Esophagus (tissue), 2 donors: Measurements from ENCODE around the gene CDK11A. TPM values are rescaled to one million over a fixed set of nuclear protein-coding genes. Genes with fewer than 3 reads are reported as not detected.
"Not testable (repeated sequence)": the region's sequence is repeated elsewhere in the genome, so short reads cannot be mapped to it uniquely, and the experiment has no call there.

Source experiments
- H3K27ac ChIP-seq, 2 donors: one replicate each; pipeline ENCODE4 v1.5.1; 2013; ENCODE audit warnings: low read depth in 2 of 2, mild to moderate bottlenecking in 2 of 2, inconsistent platforms in 1 of 2, low read length in 1 of 2, moderate library complexity in 1 of 2
- H3K27me3 ChIP-seq, 2 donors: one replicate each; pipeline ENCODE4 v1.6.1; 2013; ENCODE audit warnings: low read length in 2 of 2, control low read depth in 1 of 2, mild to moderate bottlenecking in 1 of 2; ENCODE audit not compliant: insufficient read depth in 2 of 2, control insufficient read depth in 1 of 2
- H3K36me3 ChIP-seq, 2 donors: one replicate each; pipeline ENCODE4 v1.6.1; 2013; ENCODE audit warnings: low read length in 1 of 2; ENCODE audit not compliant: control insufficient read depth in 2 of 2, insufficient read depth in 2 of 2
- H3K4me1 ChIP-seq, 2 donors: one replicate each; pipeline ENCODE4 v1.6.1; 2013; ENCODE audit warnings: low read length in 1 of 2; ENCODE audit not compliant: control insufficient read depth in 2 of 2, insufficient read depth in 2 of 2
- H3K4me3 ChIP-seq, 2 donors: one replicate each; pipeline ENCODE4 v1.5.1; 2013; ENCODE audit warnings: low read length in 2 of 2, mild to moderate bottlenecking in 2 of 2, low read depth in 1 of 2, moderate library complexity in 1 of 2
- H3K9me3 ChIP-seq, 2 donors: one replicate each; pipeline ENCODE4 v1.6.1; 2013; ENCODE audit warnings: mild to moderate bottlenecking in 2 of 2, low read depth in 1 of 2, low read length in 1 of 2, moderate library complexity in 1 of 2; ENCODE audit not compliant: control insufficient read depth in 2 of 2, insufficient read depth in 1 of 2
- WGBS, 2 donors: extraction: QIAGEN DNeasy Blood & Tissue Kit; methylation state at CpG; one replicate each; pipeline ENCODE4 v1.1.7; 2013; 5-methylcytosine and 5-hydroxymethylcytosine counted together
- polyA plus RNA-seq, 2 donors: library from polyadenylated mRNA; stranded (reverse); fragments of 200-250 nt; gene quantifications; one replicate each; pipeline ENCODE4 v1.2.3, GENCODE V29; 2013
- donor health status: healthy with polysubstance abuse.
- donor health status: Bipolar disorder and iron deficiency.

Gene CDK11A
- polyA plus RNA-seq, 2 donors = 15.4 to 56.7 TPM

DNA sequence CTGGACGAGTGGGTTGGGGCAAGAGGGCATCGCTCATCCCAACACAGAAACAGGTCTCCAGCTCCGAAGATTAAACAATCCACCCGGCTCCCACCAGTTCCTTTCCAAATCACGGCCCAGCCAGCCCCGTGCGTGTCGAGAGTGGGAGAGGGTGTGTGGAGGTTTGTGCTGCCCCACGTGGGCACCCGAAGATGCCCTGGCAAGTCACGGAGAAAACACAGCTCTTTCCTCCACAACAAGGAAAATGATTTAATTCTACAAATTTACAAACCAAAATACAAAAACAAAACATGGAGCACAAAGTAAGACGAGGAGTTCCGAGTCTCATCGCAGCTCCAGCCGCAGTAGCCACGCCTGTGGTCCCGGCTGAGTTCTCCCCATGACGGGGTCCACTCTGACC lies 21.7 kb downstream of the CDK11A start:
- H3K27me3 ChIP-seq, H3K9me3 ChIP-seq, H3K4me1 ChIP-seq, H3K4me3 ChIP-seq, H3K27ac ChIP-seq: not testable (repeated sequence)
- peaks cover 0 to 17% of the 10 kb centered on the region in 2 donors for H3K36me3 ChIP-seq
- WGBS, 2 donors = 76 to 88% methylated on average over 6 to 7 of the region's 18 CpGs

DNA sequence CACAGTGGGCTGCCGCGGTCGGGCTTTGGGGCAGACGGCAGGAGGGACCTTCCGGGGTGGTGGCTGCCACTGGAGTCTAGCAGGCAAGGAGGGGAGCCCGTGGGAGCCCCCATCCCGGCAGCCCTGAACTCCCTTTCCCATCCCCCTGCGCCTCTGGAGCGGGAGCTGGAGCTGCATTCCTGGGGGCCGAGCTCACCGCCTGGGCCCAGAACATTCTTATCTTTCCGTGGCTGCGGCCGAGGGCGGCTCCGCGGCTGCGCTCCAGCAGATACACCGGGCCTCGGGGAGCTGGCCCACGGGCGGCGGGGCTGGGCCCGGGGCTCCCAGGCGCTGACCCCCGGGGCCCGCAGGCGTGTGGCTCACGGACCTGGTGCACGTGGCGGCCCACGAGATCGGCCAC lies 23.6 kb downstream of the CDK11A start:
- WGBS, 2 donors = no CpG with 5 or more reads among the region's 33 CpGs
- not testable (repeated sequence) for H3K4me1 ChIP-seq, H3K4me3 ChIP-seq, H3K9me3 ChIP-seq, H3K27ac ChIP-seq, H3K27me3 ChIP-seq
- H3K36me3 ChIP-seq = peaks cover 0 to 13% of the 10 kb centered on the region in 2 donors

DNA sequence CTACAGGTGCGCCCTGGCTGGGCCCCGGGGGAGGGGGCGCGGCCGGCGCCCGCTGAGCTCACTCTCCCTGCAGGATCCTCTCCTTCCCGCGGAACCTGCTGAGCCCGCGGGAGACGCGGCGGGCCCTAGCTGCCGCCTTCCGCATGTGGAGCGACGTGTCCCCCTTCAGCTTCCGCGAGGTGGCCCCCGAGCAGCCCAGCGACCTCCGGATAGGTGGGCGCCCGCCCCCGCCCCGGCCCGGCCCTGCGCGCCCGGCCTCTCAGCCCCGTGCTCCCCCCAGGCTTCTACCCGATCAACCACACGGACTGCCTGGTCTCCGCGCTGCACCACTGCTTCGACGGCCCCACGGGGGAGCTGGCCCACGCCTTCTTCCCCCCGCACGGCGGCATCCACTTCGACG lies 24.1 kb downstream of the CDK11A start:
- not testable (repeated sequence) for H3K27ac ChIP-seq, H3K4me1 ChIP-seq, H3K9me3 ChIP-seq, H3K4me3 ChIP-seq, H3K27me3 ChIP-seq
- no CpG with 5 or more reads among the region's 45 CpGs for WGBS, 2 donors
- H3K36me3 ChIP-seq = peaks cover 0 to 13% of the 10 kb centered on the region in 2 donors

DNA sequence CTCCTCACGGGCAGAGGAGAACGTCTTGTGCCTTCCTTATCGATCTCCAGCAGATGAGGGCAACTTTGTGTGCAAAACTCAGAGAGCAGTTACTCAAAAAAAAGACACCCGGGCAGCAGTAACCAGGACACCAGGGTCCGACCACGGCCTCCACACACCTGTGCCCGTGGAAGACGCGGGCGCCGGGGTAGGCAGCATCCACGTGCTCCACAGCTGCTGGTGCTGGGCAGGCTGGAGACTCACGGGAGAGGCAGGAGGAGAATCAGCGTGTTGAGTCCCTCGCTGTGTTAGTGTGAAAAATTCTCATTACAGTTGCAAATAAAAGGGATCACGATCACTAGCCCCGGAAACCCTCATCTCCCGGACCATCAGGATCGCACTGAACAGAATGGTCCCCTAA lies 25.1 kb downstream of the CDK11A start:
- not testable (repeated sequence) for H3K9me3 ChIP-seq, H3K36me3 ChIP-seq, H3K27me3 ChIP-seq, H3K4me1 ChIP-seq, H3K4me3 ChIP-seq, H3K27ac ChIP-seq
- 87 to 93% methylated on average over 10 to 15 of the region's 19 CpGs for WGBS, 2 donors

DNA sequence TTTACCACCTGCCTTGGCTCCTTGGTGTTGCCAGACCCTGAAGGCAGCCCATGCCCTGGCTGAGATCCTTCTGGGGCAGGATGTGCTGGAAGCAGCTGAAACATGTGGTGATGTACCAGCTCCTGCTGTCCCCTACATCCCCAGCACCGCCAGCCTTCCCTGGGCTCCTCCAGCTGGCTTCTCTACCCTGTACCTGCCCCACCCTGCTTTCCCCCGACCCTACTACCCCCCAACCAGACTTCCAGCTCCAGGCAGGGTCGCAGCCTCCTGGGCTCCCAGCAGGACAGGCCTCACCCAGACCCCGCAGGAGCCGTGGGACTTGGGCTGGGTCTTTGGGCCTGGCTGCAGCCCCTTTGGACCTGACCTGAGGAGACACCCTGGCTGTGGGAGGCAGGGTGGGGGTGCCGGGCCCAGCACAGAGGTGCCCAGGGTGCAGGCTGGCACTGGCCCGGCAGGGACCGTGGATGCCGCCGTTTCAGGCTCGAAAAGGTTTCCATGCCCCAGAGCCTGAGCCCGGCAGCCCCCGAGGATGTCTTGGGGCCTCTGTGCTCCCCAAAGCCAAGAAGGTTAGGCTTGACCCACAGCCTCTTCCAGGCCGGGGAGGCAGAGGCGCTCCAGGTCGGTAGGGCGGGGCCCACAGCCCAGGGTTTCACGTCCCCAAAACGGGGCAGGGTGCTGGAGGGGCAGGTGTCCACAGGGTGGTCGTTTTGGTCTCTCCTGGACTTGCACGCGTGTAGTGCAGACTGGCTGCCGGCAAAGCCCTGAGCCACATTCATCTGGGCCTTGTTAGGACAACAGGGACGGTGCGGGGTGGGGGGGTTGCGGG lies 26.6 kb downstream of the CDK11A start:
- 71 to 77% methylated on average over 15 to 21 of the region's 26 CpGs for WGBS, 2 donors
- H3K4me3 ChIP-seq, H3K27ac ChIP-seq, H3K27me3 ChIP-seq, H3K4me1 ChIP-seq, H3K36me3 ChIP-seq, H3K9me3 ChIP-seq: not testable (repeated sequence)

DNA sequence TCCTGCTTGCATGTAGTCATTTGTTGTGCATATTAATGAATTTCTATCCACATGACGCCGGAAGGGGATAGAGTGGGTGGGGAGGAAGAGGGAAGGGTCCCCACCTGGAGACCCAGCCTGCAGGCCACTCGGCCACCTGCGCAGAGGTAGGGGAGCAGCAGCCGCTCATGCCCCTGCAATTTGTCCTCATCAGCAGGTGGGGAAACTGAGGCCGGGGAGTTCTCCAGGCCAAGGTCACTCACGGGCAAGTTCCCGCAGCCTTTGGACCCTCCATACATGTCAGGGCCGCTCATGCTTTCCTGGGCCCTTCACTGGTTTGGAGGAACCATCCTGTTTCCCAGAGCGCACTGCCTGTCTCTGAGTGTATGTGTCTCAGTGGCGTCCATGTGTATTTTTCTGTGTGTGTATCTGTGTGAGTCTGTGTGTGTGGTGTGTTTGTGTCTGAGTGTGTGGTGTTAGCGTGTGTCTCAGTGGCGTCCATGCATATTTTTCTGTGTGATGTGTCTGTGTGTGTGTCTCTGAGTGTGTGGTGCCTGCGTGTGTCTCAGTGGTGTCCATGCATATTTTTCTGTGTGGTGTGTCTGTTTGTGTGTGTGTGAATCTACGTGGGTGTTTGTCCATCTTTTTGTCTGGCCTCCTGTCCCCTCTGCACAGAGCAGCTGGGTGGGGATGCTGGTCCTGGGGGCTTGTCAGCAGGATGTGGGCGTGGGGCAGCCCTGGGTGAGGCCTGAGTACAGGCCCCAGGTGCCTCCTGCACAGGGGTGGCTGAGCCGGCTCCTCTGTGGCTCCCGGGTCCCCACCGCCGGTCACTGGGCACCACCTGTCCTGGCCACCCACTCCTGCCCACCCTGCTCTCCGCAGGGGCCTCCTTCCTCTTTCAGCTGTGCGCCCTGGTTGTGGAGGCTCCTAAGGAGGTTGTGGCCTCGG lies 27.5 kb downstream of the CDK11A start:
- WGBS, 2 donors = 80 to 91% methylated on average over 8 to 20 of the region's 23 CpGs
- not testable (repeated sequence) for H3K4me3 ChIP-seq, H3K27me3 ChIP-seq, H3K36me3 ChIP-seq, H3K9me3 ChIP-seq, H3K4me1 ChIP-seq, H3K27ac ChIP-seq

DNA sequence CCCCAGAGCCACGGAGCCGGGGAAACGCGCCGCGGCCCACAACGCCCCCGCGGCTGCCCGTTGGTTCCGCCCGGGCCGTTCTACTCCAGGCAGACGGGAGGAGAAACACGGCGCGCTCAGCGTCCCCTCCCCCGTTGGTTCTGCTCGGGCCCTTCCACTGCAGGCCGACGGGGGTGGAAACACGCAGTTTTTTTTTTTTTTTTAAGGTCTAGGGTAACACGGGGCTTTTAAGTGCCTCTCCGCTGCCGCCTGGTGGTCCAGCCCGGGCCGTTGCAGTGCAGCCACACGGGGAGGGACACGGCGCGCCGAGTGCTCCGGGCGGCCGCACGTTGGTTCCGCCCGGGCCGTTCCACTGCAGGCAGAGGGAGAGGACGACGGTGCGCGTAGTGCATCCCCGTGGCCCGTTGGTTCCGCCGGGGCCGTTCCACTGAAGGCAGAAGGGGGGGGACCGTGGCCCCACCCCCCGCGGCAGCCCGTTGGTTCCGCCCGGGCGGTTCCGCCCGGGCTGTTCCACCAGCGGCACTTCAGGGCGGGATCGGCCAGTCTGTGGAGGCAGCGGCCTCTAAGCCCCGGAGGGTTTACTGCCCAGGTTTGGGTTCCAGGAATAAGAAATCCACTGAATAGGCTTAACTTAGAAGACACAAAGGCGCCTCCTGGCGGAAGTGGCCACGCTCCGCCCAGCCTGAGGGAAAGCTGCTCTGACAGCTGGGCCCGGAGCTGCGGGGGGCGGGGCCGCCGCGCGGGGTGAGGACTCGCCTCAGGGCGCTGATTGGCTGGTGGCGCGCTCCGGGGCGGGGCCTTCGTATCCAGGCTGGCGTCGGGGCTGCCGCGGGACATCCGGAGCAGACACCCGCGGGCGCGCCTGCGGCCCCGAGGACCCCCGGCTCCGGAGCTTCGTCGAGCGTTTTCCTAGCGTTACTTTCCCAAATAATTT lies 31.2 kb downstream of the CDK11A start, which contains the start of gene SLC35E2B:
SLC35E2B (minus strand) TSS at position 82 of the 934 bp plus-strand sequence. CDS start 16,096 bp downstream, outside the sequence.
- not testable (repeated sequence) for H3K36me3 ChIP-seq, H3K4me1 ChIP-seq, H3K27me3 ChIP-seq, H3K9me3 ChIP-seq
- WGBS, 2 donors = 0% methylated on average over 17 to 59 of the region's 98 CpGs
- H3K27ac ChIP-seq = peak within 1 kb of the TSS; percentile 76 to 80
- peak within 1 kb of the TSS; percentile 49 to 52 for H3K4me3 ChIP-seq

DNA sequence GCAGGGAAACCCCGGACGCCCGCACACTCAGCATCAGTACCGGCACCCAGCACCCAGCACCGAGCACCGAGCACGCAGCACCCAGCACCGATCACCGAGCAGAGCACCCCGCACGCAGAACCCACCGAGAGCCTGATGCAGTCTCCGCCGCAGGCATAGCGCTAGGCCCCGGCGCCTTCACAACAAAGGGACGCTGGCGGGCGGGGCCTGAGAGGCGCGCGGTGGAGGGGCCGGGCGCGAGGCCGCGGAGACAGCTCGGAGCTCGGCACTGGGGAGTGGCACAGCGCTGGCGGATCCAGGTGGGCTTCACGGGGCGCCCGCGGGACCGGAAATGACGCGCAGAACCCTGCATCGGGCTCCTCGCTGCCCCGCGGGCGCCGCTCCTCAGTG lies 31.8 kb downstream of the CDK11A start:
- WGBS, 2 donors = 0 to 1% methylated on average over 26 to 34 of the region's 45 CpGs
- H3K9me3 ChIP-seq, H3K36me3 ChIP-seq, H3K27me3 ChIP-seq, H3K4me1 ChIP-seq: not testable (repeated sequence)
- H3K27ac ChIP-seq = peak overlapping the region; percentile 76 to 80
- H3K4me3 ChIP-seq = peak overlapping the region; percentile 49 to 52

DNA sequence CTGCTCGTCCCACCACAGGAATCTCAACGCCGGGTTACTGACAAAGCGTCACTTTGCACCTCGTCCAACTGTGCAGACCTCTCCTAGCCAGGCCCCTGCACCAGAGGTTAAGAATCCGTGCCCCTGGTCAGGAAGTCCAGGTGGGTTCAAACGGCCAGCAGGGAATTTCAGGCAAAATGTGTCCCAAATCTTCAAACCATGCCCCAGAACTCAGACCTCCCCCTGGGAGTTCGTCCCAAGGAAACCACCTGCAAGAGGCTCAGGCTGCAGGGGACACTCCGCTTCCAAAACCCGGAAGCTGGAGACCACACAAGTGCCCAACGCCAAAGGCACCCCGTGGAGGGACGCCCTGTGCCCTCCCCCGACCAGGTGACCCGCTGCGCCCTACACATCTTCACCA lies 32.7 kb downstream of the CDK11A start:
- H3K4me1 ChIP-seq, H3K9me3 ChIP-seq, H3K27ac ChIP-seq, H3K27me3 ChIP-seq, H3K36me3 ChIP-seq: not testable (repeated sequence)
- 0 to 2% methylated on average over 2 to 4 of the region's 16 CpGs for WGBS, 2 donors
- peak overlapping the region in 1 of 2 donors; percentile 22 for H3K4me3 ChIP-seq
